RWPE2 (cell line): ENCODE data around the gene RNF220.

ENCODE experiments used
- ATAC-seq: fragments of 200-7000 bp; cut with Tn5 transposase; 3 replicates; pipeline ENCODE4 v1.9.1; 2021; ENCODE audit warnings: low read depth
- DNase-seq: peaks from one replicate; pipeline ENCODE4 v3.0.0-alpha.2; 2020; ENCODE audit warnings: low spot score
- H3K27ac ChIP-seq: fragments of 450-650 bp; 2 replicates; pipeline ENCODE4 v1.5.1; 2017; ENCODE audit warnings: mild to moderate bottlenecking; ENCODE audit not compliant: poor library complexity, severe bottlenecking
- H3K27me3 ChIP-seq: fragments of 250-450 bp; sonication (Bioruptor Pico); 2 replicates; pipeline ENCODE4 v1.5.1; 2021; ENCODE audit warnings: mild to moderate bottlenecking, moderate library complexity; ENCODE audit not compliant: insufficient read depth, poor library complexity, severe bottlenecking
- H3K36me3 ChIP-seq: fragments of 250-450 bp; sonication (Bioruptor Pico); 2 replicates; pipeline ENCODE4 v1.5.1; 2020; ENCODE audit warnings: low read depth, mild to moderate bottlenecking, moderate library complexity
- H3K4me1 ChIP-seq: fragments of 250-450 bp; sonication (Bioruptor Pico); 2 replicates; pipeline ENCODE4 v1.5.1; 2021; ENCODE audit warnings: mild to moderate bottlenecking, moderate library complexity; ENCODE audit not compliant: insufficient read depth, poor library complexity, severe bottlenecking
- H3K4me3 ChIP-seq: fragments of 250-450 bp; sonication (Bioruptor Pico); 2 replicates; pipeline ENCODE4 v1.5.1; 2021; ENCODE audit warnings: mild to moderate bottlenecking, moderate library complexity; ENCODE audit not compliant: severe bottlenecking
- H3K9me3 ChIP-seq: fragments of 250-450 bp; sonication (Bioruptor Pico); 2 replicates; pipeline ENCODE4 v1.5.1; 2021; ENCODE audit warnings: mild to moderate bottlenecking, moderate library complexity; ENCODE audit not compliant: severe bottlenecking
- TF ChIP-seq, protein P1 (sequence below): fragments of 450-650 bp; IDR thresholded peaks from one replicate; pipeline ENCODE4 v1.5.1; 2017; ENCODE audit warnings: mild to moderate bottlenecking, moderate library complexity; ENCODE audit not compliant: poor library complexity, severe bottlenecking

Gene RNF220

GRCh38 chr1:44681905-44682882, 277.1 kb downstream of the RNF220 start:
- ATAC-seq (no peak), DNase-seq (no peak)
- no peaks in the 10 kb centered on the region for H3K36me3 ChIP-seq
- H3K4me3 ChIP-seq: no peak overlapping the region
- no peaks in the 10 kb centered on the region for H3K27me3 ChIP-seq
- TF ChIP-seq, protein P1, sequence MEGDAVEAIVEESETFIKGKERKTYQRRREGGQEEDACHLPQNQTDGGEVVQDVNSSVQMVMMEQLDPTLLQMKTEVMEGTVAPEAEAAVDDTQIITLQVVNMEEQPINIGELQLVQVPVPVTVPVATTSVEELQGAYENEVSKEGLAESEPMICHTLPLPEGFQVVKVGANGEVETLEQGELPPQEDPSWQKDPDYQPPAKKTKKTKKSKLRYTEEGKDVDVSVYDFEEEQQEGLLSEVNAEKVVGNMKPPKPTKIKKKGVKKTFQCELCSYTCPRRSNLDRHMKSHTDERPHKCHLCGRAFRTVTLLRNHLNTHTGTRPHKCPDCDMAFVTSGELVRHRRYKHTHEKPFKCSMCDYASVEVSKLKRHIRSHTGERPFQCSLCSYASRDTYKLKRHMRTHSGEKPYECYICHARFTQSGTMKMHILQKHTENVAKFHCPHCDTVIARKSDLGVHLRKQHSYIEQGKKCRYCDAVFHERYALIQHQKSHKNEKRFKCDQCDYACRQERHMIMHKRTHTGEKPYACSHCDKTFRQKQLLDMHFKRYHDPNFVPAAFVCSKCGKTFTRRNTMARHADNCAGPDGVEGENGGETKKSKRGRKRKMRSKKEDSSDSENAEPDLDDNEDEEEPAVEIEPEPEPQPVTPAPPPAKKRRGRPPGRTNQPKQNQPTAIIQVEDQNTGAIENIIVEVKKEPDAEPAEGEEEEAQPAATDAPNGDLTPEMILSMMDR: no peak
- H3K4me1 ChIP-seq: no peaks in the 10 kb centered on the region
- H3K9me3 ChIP-seq: no peaks in the 10 kb centered on the region
- H3K27ac ChIP-seq: no peak overlapping the region

DNA sequence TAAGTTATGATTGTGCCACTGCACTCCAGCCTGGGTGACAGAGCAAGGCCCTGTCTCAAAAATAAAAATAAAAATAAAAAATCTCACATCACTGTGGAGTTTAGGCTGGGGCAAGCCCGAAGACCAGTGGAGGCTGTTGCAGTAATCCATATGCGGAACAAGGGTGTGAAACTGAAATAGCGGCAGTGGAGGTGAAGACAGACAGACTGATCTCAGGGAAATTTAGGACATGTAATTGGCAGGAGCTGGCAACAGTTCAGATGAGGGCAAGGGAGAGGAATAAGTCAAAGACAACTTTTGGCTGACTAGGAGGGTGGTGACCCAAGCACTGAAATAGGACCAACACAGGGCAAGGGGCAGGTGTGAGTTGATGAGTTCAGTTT, 277.8 kb downstream of the RNF220 start:
- no peaks in the 10 kb centered on the region for H3K9me3 ChIP-seq
- H3K27ac ChIP-seq: no peak overlapping the region
- H3K36me3 ChIP-seq: no peaks in the 10 kb centered on the region
- no peaks in the 10 kb centered on the region for H3K4me1 ChIP-seq
- H3K4me3 ChIP-seq: no peak overlapping the region
- ATAC-seq (no peak), DNase-seq (no peak)
- H3K27me3 ChIP-seq: no peaks in the 10 kb centered on the region
- TF ChIP-seq, protein P1: no peak

DNA sequence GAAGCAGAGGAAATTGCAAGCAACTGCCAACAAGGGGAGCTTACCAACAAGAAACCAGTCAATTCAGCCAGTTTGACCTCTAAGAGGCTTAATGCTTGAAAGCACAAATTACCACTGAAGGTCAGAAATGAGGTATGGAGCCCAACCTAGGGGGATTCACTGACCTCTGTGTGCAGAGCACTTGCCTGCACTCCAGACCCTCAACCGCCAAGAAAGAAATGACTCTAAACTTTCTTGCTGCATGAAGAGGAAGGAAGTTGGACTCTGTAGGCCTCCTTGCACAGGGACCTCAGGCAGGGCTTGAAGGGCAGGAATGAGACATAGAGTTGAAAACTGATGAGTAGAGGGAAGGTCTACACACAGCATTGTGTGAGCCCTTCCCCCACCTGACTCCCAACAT, 279.5 kb downstream of the RNF220 start:
- Histone ChIP-seq H3K9me3 (no peaks in the 10 kb centered on the region), H3K4me3 (no peak overlapping the region), H3K27me3 (no peaks in the 10 kb centered on the region), H3K27ac (no peak overlapping the region), H3K4me1 (no peaks in the 10 kb centered on the region), H3K36me3 (no peaks in the 10 kb centered on the region)
- DNase-seq (no peak), ATAC-seq (no peak)
- TF ChIP-seq, protein P1: no peak

- no peak for ATAC-seq
- Histone ChIP-seq H3K36me3 (no peaks in the 10 kb centered on the region), H3K27me3 (no peaks in the 10 kb centered on the region), H3K27ac (no peak overlapping the region), H3K4me1 (no peaks in the 10 kb centered on the region), H3K9me3 (no peaks in the 10 kb centered on the region), H3K4me3 (no peak overlapping the region)
- no peak for DNase-seq
- TF ChIP-seq, protein P1: no peak
Measured at GRCh38 chr1:44685218-44685617, 280.2 kb downstream of the RNF220 start.

GRCh38 chr1:44685881-44686280, 280.8 kb downstream of the RNF220 start:
- no peak overlapping the region for H3K27ac ChIP-seq
- H3K4me1 ChIP-seq: no peaks in the 10 kb centered on the region
- no peaks in the 10 kb centered on the region for H3K9me3 ChIP-seq
- no peaks in the 10 kb centered on the region for H3K27me3 ChIP-seq
- no peaks in the 10 kb centered on the region for H3K36me3 ChIP-seq
- ATAC-seq: no peak
- H3K4me3 ChIP-seq: no peak overlapping the region
- TF ChIP-seq, protein P1: no peak
- DNase-seq: no peak
